Smooth muscle cell (in vitro differentiated cells): ENCODE data around the gene NPSR1. TPM values are rescaled to one million over a fixed set of nuclear protein-coding genes. Genes with fewer than 3 reads are reported as not detected.

Experiments
- DNase-seq: peaks from one replicate; lab custom pipeline; 2025; ENCODE audit not compliant: unreplicated experiment; lab: John Stamatoyannopoulos, UW
- H2AFZ ChIP-seq: fragments of 200-600 bp; sonication (generic); 2 replicates; pipeline ENCODE4 v1.6.0; 2016; ENCODE audit warnings: antibody characterized with exemption, low read depth, mild to moderate bottlenecking
- H3F3A ChIP-seq: fragments of 200-600 bp; sonication (generic); 2 replicates; pipeline ENCODE4 v1.6.0; 2017; ENCODE audit warnings: antibody characterized with exemption, low read depth
- H3K27ac ChIP-seq: fragments of 200-600 bp; sonication (generic); 2 replicates; pipeline ENCODE4 v1.5.1; 2016; ENCODE audit warnings: low read depth, mild to moderate bottlenecking
- H3K27me3 ChIP-seq: fragments of 200-600 bp; sonication (generic); 2 replicates; pipeline ENCODE4 v1.6.1; 2016; ENCODE audit warnings: low read depth, mild to moderate bottlenecking
- H3K36me3 ChIP-seq: fragments of 200-600 bp; sonication (generic); 2 replicates; pipeline ENCODE4 v1.5.1; 2016; ENCODE audit warnings: low read depth
- H3K4me1 ChIP-seq: fragments of 200-600 bp; sonication (generic); 2 replicates; pipeline ENCODE4 v1.5.1; 2016; ENCODE audit warnings: low read depth
- H3K4me2 ChIP-seq: fragments of 200-600 bp; sonication (generic); 2 replicates; pipeline ENCODE4 v1.6.0; 2016; ENCODE audit warnings: mild to moderate bottlenecking
- H3K4me3 ChIP-seq: fragments of 200-600 bp; sonication (generic); 2 replicates; pipeline ENCODE4 v1.5.1; 2016; ENCODE audit warnings: mild to moderate bottlenecking
- H3K79me2 ChIP-seq: fragments of 200-600 bp; sonication (generic); 2 replicates; pipeline ENCODE4 v1.6.0; 2016; ENCODE audit warnings: low read depth, mild to moderate bottlenecking
- H3K9ac ChIP-seq: fragments of 200-600 bp; sonication (generic); 2 replicates; pipeline ENCODE4 v1.6.0; 2016; ENCODE audit warnings: low read depth
- H3K9me3 ChIP-seq: fragments of 200-600 bp; sonication (generic); replicated peaks from 2 replicates; pipeline ENCODE4 v1.5.1; 2016; ENCODE audit warnings: low read depth
- H4K20me1 ChIP-seq: fragments of 200-600 bp; sonication (generic); 2 replicates; pipeline ENCODE4 v1.6.0; 2016; ENCODE audit warnings: low read depth
- CTCF ChIP-seq: fragments of 200-600 bp; sonication (generic); IDR thresholded peaks from 2 replicates; pipeline ENCODE4 v1.5.1; 2017; ENCODE audit warnings: borderline replicate concordance, mild to moderate bottlenecking, antibody characterized with exemption; ENCODE audit not compliant: insufficient read depth, poor library complexity, severe bottlenecking
- WGBS: methylation state at CpG from one replicate; pipeline ENCODE4 v1.1.7; 2016; ENCODE audit warnings: low lambda C conversion rate; 5-methylcytosine and 5-hydroxymethylcytosine counted together
- polyA plus RNA-seq: library from polyadenylated mRNA; unstranded; fragments of >200 nt; fragmentation: Nextera tagmentation; extraction: Ambion mirVana; gene quantifications from 2 replicates; pipeline ENCODE4 v1.2.1, GENCODE V29; 2016
- total RNA-seq: library from RNA; depleted of rRNA; stranded (reverse); fragments of >200 nt; gene quantifications from 2 replicates; pipeline ENCODE4 v1.2.3, GENCODE V29; 2014

NPSR1 gene
- total and polyA plus RNA-seq, 2 experiments from 2014 or later: not detected

GRCh38 chr7:34740840-34741239 is 82.8 kb downstream of the NPSR1 start:
- Histone ChIP-seq H3K27ac (no peak overlapping the region), H4K20me1 (no peaks in the 10 kb centered on the region), H3K4me3 (no peak overlapping the region), H3K79me2 (no peaks in the 10 kb centered on the region), H3F3A (no peaks in the 10 kb centered on the region), H3K27me3 (no peaks in the 10 kb centered on the region), H3K36me3 (no peaks in the 10 kb centered on the region), H3K9me3 (no peaks in the 10 kb centered on the region), H3K9ac (no peak overlapping the region), H2AFZ (no peak overlapping the region), H3K4me2 (no peak overlapping the region), H3K4me1 (no peaks in the 10 kb centered on the region)
- 67% methylated on average over 1 of the region's 1 CpG for WGBS
- no peak for TF ChIP-seq CTCF
- no peak for DNase-seq

- no peak for DNase-seq
- Histone ChIP-seq H3K4me1 (no peaks in the 10 kb centered on the region), H2AFZ (no peak overlapping the region), H4K20me1 (no peaks in the 10 kb centered on the region), H3K9me3 (no peaks in the 10 kb centered on the region), H3F3A (no peaks in the 10 kb centered on the region), H3K9ac (no peak overlapping the region), H3K27ac (no peak overlapping the region), H3K4me3 (no peak overlapping the region), H3K36me3 (no peaks in the 10 kb centered on the region), H3K4me2 (no peak overlapping the region), H3K79me2 (no peaks in the 10 kb centered on the region), H3K27me3 (no peaks in the 10 kb centered on the region)
- no peak for TF ChIP-seq CTCF
- WGBS: 90% methylated on average over 8 of the region's 8 CpGs
These were observed 89.3 kb downstream of the NPSR1 start for GRCh38 chr7:34747176-34747781.

DNA sequence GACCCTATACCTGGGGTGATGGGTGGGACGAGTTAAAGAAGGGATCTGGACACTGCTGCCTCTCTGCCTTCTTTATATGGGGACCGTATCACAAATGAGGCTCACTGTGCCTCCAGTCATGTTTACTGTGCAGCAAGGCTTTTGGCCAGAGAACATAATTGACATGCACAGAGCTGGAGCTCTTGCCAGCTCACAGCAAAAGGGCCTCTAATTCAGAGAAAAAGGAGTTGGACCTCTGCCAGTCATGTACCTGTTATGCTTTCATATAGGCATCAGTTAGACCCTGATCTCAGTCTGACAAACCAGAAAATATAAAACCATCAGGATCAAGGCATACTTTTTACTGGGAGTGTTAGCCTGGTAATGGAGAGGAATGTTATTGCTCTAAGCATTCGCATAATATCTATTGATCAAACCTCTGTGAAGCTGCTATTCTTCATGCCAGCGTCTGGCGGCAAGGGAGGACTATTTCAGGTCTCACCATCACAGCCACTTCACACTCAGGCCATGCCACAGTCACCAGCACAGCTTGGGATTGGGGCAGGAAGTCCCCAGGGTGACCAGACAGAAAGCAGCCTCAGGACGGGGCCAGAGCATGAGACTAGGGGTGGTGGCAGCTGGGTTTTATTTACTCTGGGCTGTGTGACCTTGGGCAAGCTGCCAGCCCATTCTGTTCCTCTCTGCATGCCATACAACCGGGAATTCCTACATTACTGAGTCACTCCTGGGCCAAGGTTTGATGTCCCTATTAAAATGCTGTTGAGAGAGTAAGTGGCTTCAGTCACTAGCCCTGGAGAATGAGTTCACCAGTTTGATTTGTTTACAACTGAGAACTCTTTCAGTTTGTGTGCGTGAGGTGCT is 90.1 kb downstream of the NPSR1 start:
- H3F3A ChIP-seq: no peaks in the 10 kb centered on the region
- H2AFZ ChIP-seq: no peak overlapping the region
- 54% methylated on average over 8 of the region's 8 CpGs for WGBS
- no peak for TF ChIP-seq CTCF
- H3K4me3 ChIP-seq: no peak overlapping the region
- no peaks in the 10 kb centered on the region for H3K36me3 ChIP-seq
- no peak overlapping the region for H3K27ac ChIP-seq
- no peak overlapping the region for H3K9ac ChIP-seq
- no peaks in the 10 kb centered on the region for H3K9me3 ChIP-seq
- no peak overlapping the region for H3K4me2 ChIP-seq
- H3K79me2 ChIP-seq: no peaks in the 10 kb centered on the region
- H3K27me3 ChIP-seq: no peaks in the 10 kb centered on the region
- no peak for DNase-seq
- no peaks in the 10 kb centered on the region for H3K4me1 ChIP-seq
- no peaks in the 10 kb centered on the region for H4K20me1 ChIP-seq
